A673 (cell line): ENCODE data around the gene FNDC1. TPM values are rescaled to one million over a fixed set of nuclear protein-coding genes. Genes with fewer than 3 reads are reported as not detected.

Source experiments
- BruUV-seq: library from RNA; stranded (reverse); fragments of 400-500 nt; replicated peaks from 2 replicates; lab custom pipeline; 2021; lab: Mats Ljungman, UMichigan
- CTCF ChIA-PET: fragments of 300-600 bp; sonication (Branson Sonifier 250); formaldehyde crosslinking; loops from one replicate; lab custom pipeline; 2022; ENCODE audit warnings: antibody characterized with exemption; lab: Charles Lee
- POLR2A ChIA-PET: fragments of 300-600 bp; sonication (Branson Sonifier 250); formaldehyde crosslinking; loops from one replicate; lab custom pipeline; 2022; ENCODE audit warnings: antibody characterized with exemption; ENCODE audit not compliant: low non-redundant PET; lab: Charles Lee
- DNase-seq: peaks from one replicate; pipeline ENCODE4 v3.0.0-alpha.2; 2015; ENCODE audit warnings: low spot score
- H3K27ac ChIP-seq: fragments of 200-600 bp; sonication (generic); 2 replicates; pipeline ENCODE4 v1.5.1; 2016; ENCODE audit warnings: mixed run types, low read depth, mild to moderate bottlenecking, mixed read lengths, antibody characterized with exemption, low read length; ENCODE audit not compliant: poor library complexity, severe bottlenecking
- H3K27me3 ChIP-seq: fragments of 200-600 bp; sonication (generic); replicated peaks from 2 replicates; pipeline ENCODE4 v1.6.1; 2017; ENCODE audit warnings: mixed run types, low read depth, mild to moderate bottlenecking, mixed read lengths, antibody characterized with exemption, low read length; ENCODE audit not compliant: insufficient read depth, poor library complexity
- H3K36me3 ChIP-seq: fragments of 200-600 bp; sonication (generic); 2 replicates; pipeline ENCODE4 v1.6.1; 2016; ENCODE audit warnings: mixed run types, mild to moderate bottlenecking, mixed read lengths, antibody characterized with exemption, low read length; ENCODE audit not compliant: insufficient read depth, poor library complexity, severe bottlenecking
- H3K4me1 ChIP-seq: fragments of 200-600 bp; sonication (generic); 2 replicates; pipeline ENCODE4 v1.6.1; 2017; ENCODE audit warnings: mixed run types, mild to moderate bottlenecking, mixed read lengths, antibody characterized with exemption, low read length; ENCODE audit not compliant: insufficient read depth, poor library complexity, severe bottlenecking
- H3K4me3 ChIP-seq: fragments of 200-600 bp; sonication (generic); 2 replicates; pipeline ENCODE4 v1.5.1; 2016; ENCODE audit warnings: low read depth, mixed run types, mild to moderate bottlenecking, mixed read lengths, low read length; ENCODE audit not compliant: poor library complexity, severe bottlenecking
- H3K9me3 ChIP-seq: fragments of 200-600 bp; sonication (generic); 2 replicates; pipeline ENCODE4 v1.6.1; 2016; ENCODE audit warnings: mixed run types, low read depth, mild to moderate bottlenecking, mixed read lengths, antibody characterized with exemption, low read length; ENCODE audit not compliant: poor library complexity, severe bottlenecking
- EZH2 ChIP-seq: fragments of 200-600 bp; sonication (generic); IDR thresholded peaks from 2 replicates; pipeline ENCODE4 v1.6.1; 2017; ENCODE audit warnings: borderline replicate concordance, low read depth, mild to moderate bottlenecking, mixed read lengths, antibody characterized with exemption, low read length; ENCODE audit not compliant: poor library complexity, severe bottlenecking
- intact Hi-C: fragments of 100-400 bp; cut with micrococcal nuclease; formaldehyde crosslinking; loops from one replicate; pipeline ENCODE4 v1.10.0; 2022; ENCODE audit not compliant: unreplicated experiment
- total RNA-seq: library from RNA; stranded (reverse); gene quantifications from 2 replicates; pipeline ENCODE4 v1.2.3, GENCODE V29; 2021
- TF ChIP-seq, protein P1 (sequence below): fragments of 300-800, 200-600 bp; sonication (generic); conservative IDR thresholded peaks from 2 replicates; pipeline ENCODE4 v1.5.1; 2017; ENCODE audit warnings: low read depth, mild to moderate bottlenecking, antibody characterized with exemption, low read length, moderate library complexity, mixed read lengths

The FNDC1 gene
- total RNA-seq, 1 experiment from 2014 or later = not detected

DNA sequence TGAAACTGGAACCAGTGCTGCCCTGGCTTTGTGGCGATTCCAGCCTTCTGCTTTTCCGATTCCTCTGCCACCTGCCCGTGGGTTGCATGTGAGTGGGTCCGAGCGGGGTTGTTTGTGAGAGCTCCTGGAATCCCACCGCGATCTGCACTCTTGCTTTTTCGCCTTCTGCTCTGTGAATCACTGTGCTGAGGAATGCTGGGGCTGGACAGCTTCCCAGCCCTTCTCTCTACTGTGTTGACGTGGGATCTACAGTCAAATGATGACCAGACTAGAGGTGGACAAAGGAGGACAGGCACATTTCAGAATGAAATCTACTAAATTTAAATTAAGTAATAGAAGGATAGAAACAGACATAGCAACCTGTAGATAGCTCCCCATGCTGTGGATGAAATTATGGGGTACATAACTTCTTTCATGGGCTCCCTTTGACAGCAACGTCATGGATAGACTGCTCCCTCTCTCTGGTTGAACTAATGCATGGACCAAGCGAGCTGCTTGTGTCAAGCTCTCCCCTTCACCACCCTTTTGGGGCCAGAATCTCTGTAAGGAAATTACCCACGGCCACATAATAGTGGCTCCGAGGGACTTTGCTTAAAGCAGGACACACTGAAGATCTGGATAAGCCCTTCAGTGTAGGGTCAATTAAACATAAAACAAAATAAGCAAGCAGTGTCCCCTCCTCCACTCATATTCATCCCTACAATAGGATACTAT is 2.0 kb downstream of the FNDC1 start:
- intact Hi-C loops = loop anchor here (5.0 kb wide), 1 partner anchor 916 kb away; no protein-coding TSS in a partner anchor
- ChIA-PET CTCF (no interaction called here), POLR2A (no interaction called here)
- Histone ChIP-seq H3K4me1 (no peaks in the 10 kb centered on the region), H3K4me3 (no peak overlapping the region), H3K36me3 (no peaks in the 10 kb centered on the region), H3K27ac (no peak overlapping the region), H3K9me3 (no peaks in the 10 kb centered on the region), H3K27me3 (peaks cover 67% of the 10 kb centered on the region)
- no TSS peak for BruUV-seq
- TF ChIP-seq, protein P1, sequence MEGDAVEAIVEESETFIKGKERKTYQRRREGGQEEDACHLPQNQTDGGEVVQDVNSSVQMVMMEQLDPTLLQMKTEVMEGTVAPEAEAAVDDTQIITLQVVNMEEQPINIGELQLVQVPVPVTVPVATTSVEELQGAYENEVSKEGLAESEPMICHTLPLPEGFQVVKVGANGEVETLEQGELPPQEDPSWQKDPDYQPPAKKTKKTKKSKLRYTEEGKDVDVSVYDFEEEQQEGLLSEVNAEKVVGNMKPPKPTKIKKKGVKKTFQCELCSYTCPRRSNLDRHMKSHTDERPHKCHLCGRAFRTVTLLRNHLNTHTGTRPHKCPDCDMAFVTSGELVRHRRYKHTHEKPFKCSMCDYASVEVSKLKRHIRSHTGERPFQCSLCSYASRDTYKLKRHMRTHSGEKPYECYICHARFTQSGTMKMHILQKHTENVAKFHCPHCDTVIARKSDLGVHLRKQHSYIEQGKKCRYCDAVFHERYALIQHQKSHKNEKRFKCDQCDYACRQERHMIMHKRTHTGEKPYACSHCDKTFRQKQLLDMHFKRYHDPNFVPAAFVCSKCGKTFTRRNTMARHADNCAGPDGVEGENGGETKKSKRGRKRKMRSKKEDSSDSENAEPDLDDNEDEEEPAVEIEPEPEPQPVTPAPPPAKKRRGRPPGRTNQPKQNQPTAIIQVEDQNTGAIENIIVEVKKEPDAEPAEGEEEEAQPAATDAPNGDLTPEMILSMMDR = no peak
- no peak for TF ChIP-seq EZH2
- no peak for DNase-seq

DNA sequence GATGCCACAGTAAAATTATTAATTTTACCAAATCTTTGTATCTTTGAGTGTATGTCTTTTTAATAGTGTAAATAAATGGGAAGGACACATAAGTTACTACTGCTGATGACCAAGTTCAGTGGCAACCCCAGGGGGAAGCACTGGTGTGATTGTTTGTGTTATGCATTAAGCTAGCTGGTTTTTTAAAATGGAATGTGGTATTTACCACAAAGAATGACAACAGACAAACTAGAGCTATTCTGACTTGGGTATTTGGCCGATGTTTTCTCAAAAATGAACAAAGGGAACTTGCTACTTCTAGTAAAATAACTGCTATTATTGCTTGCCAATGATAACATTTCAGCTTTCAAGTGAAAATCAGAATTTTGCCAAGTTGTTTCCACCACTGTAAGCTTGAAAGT is 2.9 kb downstream of the FNDC1 start:
- Histone ChIP-seq H3K36me3 (no peaks in the 10 kb centered on the region), H3K4me3 (no peak overlapping the region), H3K4me1 (no peaks in the 10 kb centered on the region), H3K9me3 (no peaks in the 10 kb centered on the region), H3K27ac (no peak overlapping the region), H3K27me3 (peaks cover 67% of the 10 kb centered on the region)
- no TSS peak for BruUV-seq
- intact Hi-C loops = loop anchor here (5.0 kb wide), 1 partner anchor 915 kb away; no protein-coding TSS in a partner anchor
- TF ChIP-seq, protein P1 = no peak
- no peak for TF ChIP-seq EZH2
- ChIA-PET POLR2A (no interaction called here), CTCF (no interaction called here)
- DNase-seq = no peak

DNA sequence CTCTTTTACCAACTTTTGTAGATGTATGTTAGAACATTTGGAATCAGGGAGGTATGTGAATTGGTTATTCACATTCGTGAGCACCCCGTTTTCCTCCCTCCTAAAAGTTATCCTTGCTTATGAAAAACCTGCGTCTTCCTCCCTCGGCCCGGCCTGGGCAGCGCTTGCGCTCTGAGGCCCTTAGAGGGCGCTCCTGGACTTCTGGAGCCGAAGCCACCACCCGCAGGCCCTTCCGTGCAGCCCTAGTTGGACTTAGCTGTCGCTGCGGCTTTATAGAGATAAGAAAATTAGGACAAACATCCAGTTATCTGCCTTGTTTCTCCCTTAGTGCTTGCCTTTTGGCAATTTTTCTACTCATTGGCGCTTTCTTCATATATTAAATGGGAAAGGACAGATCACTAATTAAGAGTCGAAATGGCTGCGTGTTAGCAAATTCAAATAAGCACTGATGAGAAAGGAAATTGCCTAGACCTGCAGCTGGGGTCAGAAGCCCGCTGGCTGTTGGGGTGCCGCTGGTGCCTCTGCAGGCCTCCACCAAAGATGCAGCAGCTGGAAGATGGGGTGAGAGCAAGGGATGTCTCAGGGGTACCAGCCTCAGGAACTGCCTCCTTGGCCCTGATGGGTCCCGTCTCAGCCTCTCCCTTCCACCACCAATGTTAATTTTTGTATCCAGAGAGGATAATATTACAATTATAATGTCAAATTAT is 5.2 kb downstream of the FNDC1 start:
- Histone ChIP-seq H3K4me1 (no peaks in the 10 kb centered on the region), H3K36me3 (no peaks in the 10 kb centered on the region), H3K4me3 (no peak overlapping the region), H3K9me3 (no peaks in the 10 kb centered on the region), H3K27ac (no peak overlapping the region), H3K27me3 (peaks cover 58% of the 10 kb centered on the region)
- ChIA-PET CTCF (interaction anchor here (0.8 to 0.9 kb wide), 2 partner anchors 78 to 80 kb away, joined by 4 to 7 read pairs; no protein-coding TSS in a partner anchor), POLR2A (no interaction called here)
- no TSS peak for BruUV-seq
- intact Hi-C loops = loop anchor here (1.0 to 5.0 kb wide), 3 partner anchors 289 to 913 kb away; no protein-coding TSS in a partner anchor
- DNase-seq = peak; percentile 78
- peak; percentile 52 for TF ChIP-seq EZH2
- TF ChIP-seq, protein P1 = peak; percentile 97
